RWPE2 (cell line): ENCODE data around the gene DNLZ.

Source experiments
- ATAC-seq: fragments of 200-7000 bp; cut with Tn5 transposase; 3 replicates; pipeline ENCODE4 v1.9.1; 2021; ENCODE audit warnings: low read depth
- DNase-seq: peaks from one replicate; pipeline ENCODE4 v3.0.0-alpha.2; 2020; ENCODE audit warnings: low spot score
- H3K27ac ChIP-seq: fragments of 450-650 bp; 2 replicates; pipeline ENCODE4 v1.5.1; 2017; ENCODE audit warnings: mild to moderate bottlenecking; ENCODE audit not compliant: poor library complexity, severe bottlenecking
- H3K27me3 ChIP-seq: fragments of 250-450 bp; sonication (Bioruptor Pico); 2 replicates; pipeline ENCODE4 v1.5.1; 2021; ENCODE audit warnings: mild to moderate bottlenecking, moderate library complexity; ENCODE audit not compliant: insufficient read depth, poor library complexity, severe bottlenecking
- H3K36me3 ChIP-seq: fragments of 250-450 bp; sonication (Bioruptor Pico); 2 replicates; pipeline ENCODE4 v1.5.1; 2020; ENCODE audit warnings: low read depth, mild to moderate bottlenecking, moderate library complexity
- H3K4me1 ChIP-seq: fragments of 250-450 bp; sonication (Bioruptor Pico); 2 replicates; pipeline ENCODE4 v1.5.1; 2021; ENCODE audit warnings: mild to moderate bottlenecking, moderate library complexity; ENCODE audit not compliant: insufficient read depth, poor library complexity, severe bottlenecking
- H3K4me3 ChIP-seq: fragments of 250-450 bp; sonication (Bioruptor Pico); 2 replicates; pipeline ENCODE4 v1.5.1; 2021; ENCODE audit warnings: mild to moderate bottlenecking, moderate library complexity; ENCODE audit not compliant: severe bottlenecking
- H3K9me3 ChIP-seq: fragments of 250-450 bp; sonication (Bioruptor Pico); 2 replicates; pipeline ENCODE4 v1.5.1; 2021; ENCODE audit warnings: mild to moderate bottlenecking, moderate library complexity; ENCODE audit not compliant: severe bottlenecking
- CTCF ChIP-seq: fragments of 450-650 bp; IDR thresholded peaks from one replicate; pipeline ENCODE4 v1.5.1; 2017; ENCODE audit warnings: mild to moderate bottlenecking, moderate library complexity; ENCODE audit not compliant: poor library complexity, severe bottlenecking

Gene DNLZ

GRCh38 chr9:136331556-136332481, 31.7 kb downstream of the DNLZ start:
- Histone ChIP-seq H3K9me3 (no peaks in the 10 kb centered on the region), H3K4me1 (no peaks in the 10 kb centered on the region), H3K27ac (no peak overlapping the region), H3K27me3 (no peaks in the 10 kb centered on the region), H3K36me3 (no peaks in the 10 kb centered on the region), H3K4me3 (no peak overlapping the region)
- ATAC-seq: no peak
- DNase-seq: no peak
- no peak for TF ChIP-seq CTCF

GRCh38 chr9:136331030-136331429, 32.5 kb downstream of the DNLZ start:
- Histone ChIP-seq H3K36me3 (no peaks in the 10 kb centered on the region), H3K27ac (no peak overlapping the region), H3K9me3 (no peaks in the 10 kb centered on the region), H3K4me3 (no peak overlapping the region), H3K27me3 (no peaks in the 10 kb centered on the region), H3K4me1 (no peaks in the 10 kb centered on the region)
- DNase-seq (no peak), ATAC-seq (no peak)
- TF ChIP-seq CTCF: no peak

- Histone ChIP-seq H3K27me3 (no peaks in the 10 kb centered on the region), H3K4me3 (no peak overlapping the region), H3K36me3 (no peaks in the 10 kb centered on the region), H3K4me1 (no peaks in the 10 kb centered on the region), H3K27ac (no peak overlapping the region), H3K9me3 (no peaks in the 10 kb centered on the region)
- TF ChIP-seq CTCF: no peak
- DNase-seq (no peak), ATAC-seq (no peak)
These were observed 33.0 kb downstream of the DNLZ start for GRCh38 chr9:136330406-136330990.

GRCh38 chr9:136329636-136330405, 33.7 kb downstream of the DNLZ start:
- no peak for TF ChIP-seq CTCF
- no peaks in the 10 kb centered on the region for H3K27me3 ChIP-seq
- H3K36me3 ChIP-seq: no peaks in the 10 kb centered on the region
- H3K4me3 ChIP-seq: no peak overlapping the region
- H3K27ac ChIP-seq: no peak overlapping the region
- ATAC-seq: no peak
- H3K9me3 ChIP-seq: no peaks in the 10 kb centered on the region
- no peak for DNase-seq
- H3K4me1 ChIP-seq: no peaks in the 10 kb centered on the region
